Panc1 (cell line): ENCODE results near the gene PTTG2. TPM values are rescaled to one million over a fixed set of nuclear protein-coding genes. Genes with fewer than 3 reads are reported as not detected.

Experiments used
- ATAC-seq: fragments of 200-7000 bp; cut with Tn5 transposase; 2 replicates; pipeline ENCODE4 v1.9.1; 2020; ENCODE audit warnings: mild to moderate bottlenecking, moderate library complexity
- BruUV-seq: library from RNA; stranded (reverse); fragments of 400-500 nt; replicated peaks from 2 replicates; lab custom pipeline; 2021; lab: Mats Ljungman, UMichigan
- CTCF ChIA-PET: fragments of 300-600 bp; sonication (Branson Sonifier 250); formaldehyde crosslinking; loops from one replicate; lab custom pipeline; 2022; ENCODE audit warnings: antibody characterized with exemption; lab: Charles Lee
- POLR2A ChIA-PET: fragments of 300-600 bp; sonication (Branson Sonifier 250); formaldehyde crosslinking; loops from one replicate; lab custom pipeline; 2022; ENCODE audit warnings: antibody characterized with exemption; lab: Charles Lee
- DNase-seq: peaks from one replicate; pipeline ENCODE4 v3.0.0-alpha.2; 2010; ENCODE audit warnings: low read depth, low spot score
- H3K27ac ChIP-seq: 2 replicates; pipeline ENCODE4 v1.5.1; 2011; ENCODE audit warnings: mild to moderate bottlenecking, low read length, inconsistent platforms
- H3K27me3 ChIP-seq: fragments of 200-500 bp; sonication (Bioruptor generic); 2 replicates; pipeline ENCODE4 v1.6.0; 2014; ENCODE audit warnings: low read length, inconsistent platforms; ENCODE audit not compliant: control insufficient read depth, insufficient read depth
- H3K36me3 ChIP-seq: fragments of 200-500 bp; sonication (Bioruptor generic); 2 replicates; pipeline ENCODE4 v1.5.1; 2014; ENCODE audit warnings: inconsistent platforms, mild to moderate bottlenecking, low read length, moderate library complexity; ENCODE audit not compliant: control insufficient read depth, insufficient read depth
- H3K4me1 ChIP-seq: 2 replicates; pipeline ENCODE4 v1.5.1; 2011; ENCODE audit warnings: inconsistent platforms, mild to moderate bottlenecking, low read length, moderate library complexity; ENCODE audit not compliant: control insufficient read depth, insufficient read depth
- H3K4me3 ChIP-seq, 2 experiments: 2 replicates each; pipeline ENCODE4 v1.5.1; 2011 to 2012; ENCODE audit warnings: low read depth in 2 of 2, low read length in 2 of 2, mild to moderate bottlenecking in 2 of 2, inconsistent platforms in 1 of 2, moderate library complexity in 1 of 2
- H3K9me3 ChIP-seq: fragments of 200-500 bp; sonication (Bioruptor generic); 2 replicates; pipeline ENCODE4 v1.5.1; 2014; ENCODE audit warnings: low read depth, mild to moderate bottlenecking, inconsistent platforms, low read length, moderate library complexity; ENCODE audit not compliant: control insufficient read depth, insufficient read depth
- CTCF ChIP-seq: fragments of 450-650 bp; IDR thresholded peaks from 2 replicates; pipeline ENCODE4 v1.5.1; 2017; ENCODE audit warnings: mild to moderate bottlenecking
- POLR2AphosphoS5 ChIP-seq: IDR thresholded peaks from 2 replicates; pipeline ENCODE4 v1.6.1; 2012; ENCODE audit warnings: mild to moderate bottlenecking, low read depth, low read length, moderate library complexity
- REST ChIP-seq, 2 experiments: IDR thresholded peaks; 2 replicates each; pipeline ENCODE4 v1.6.1; 2011 to 2012; ENCODE audit warnings: low read depth in 2 of 2, control low read depth in 1 of 2, low read length in 1 of 2, mild to moderate bottlenecking in 1 of 2, moderate library complexity in 1 of 2; ENCODE audit not compliant: insufficient read depth in 1 of 2
- SIN3A ChIP-seq: IDR thresholded peaks from 2 replicates; pipeline ENCODE4 v1.6.1; 2012; ENCODE audit warnings: low read depth, mild to moderate bottlenecking, low read length, moderate library complexity, borderline replicate concordance; ENCODE audit not compliant: insufficient read depth
- TCF7L2 ChIP-seq: IDR thresholded peaks from 2 replicates; pipeline ENCODE4 v1.6.1; 2011; ENCODE audit warnings: mild to moderate bottlenecking, low read depth, low read length, inconsistent platforms
- in situ Hi-C: cut with HindIII; loops from 2 replicates; pipeline ENCODE4 v1.10.0; 2016; ENCODE audit warnings: low sequenced_read_pairs, low pct_unique_long_range_greater_than_20kb
- intact Hi-C: fragments of 100-400 bp; cut with micrococcal nuclease; formaldehyde crosslinking; loops from one replicate; pipeline ENCODE4 v1.10.0; 2022; ENCODE audit not compliant: unreplicated experiment
- total RNA-seq: library from RNA; stranded (reverse); gene quantifications from one replicate; pipeline ENCODE4 v1.2.1, GENCODE V29; 2021; ENCODE audit not compliant: unreplicated experiment

The PTTG2 gene
- total RNA-seq, 1 experiment from 2014 or later = not detected

- in situ Hi-C loops = no loop called here
- no peaks in the 10 kb centered on the region for H3K27me3 ChIP-seq
Measured at GRCh38 chr4:37999965-38000364, 39.8 kb downstream of the PTTG2 start.

GRCh38 chr4:38001927-38002326, 41.7 kb downstream of the PTTG2 start:
- POLR2A ChIA-PET = no interaction called here
- ATAC-seq = no peak
- H3K36me3 ChIP-seq = no peaks in the 10 kb centered on the region
- DNase-seq = no peak
- no peaks in the 10 kb centered on the region for H3K9me3 ChIP-seq
- no peaks in the 10 kb centered on the region for H3K27me3 ChIP-seq
- in situ Hi-C loops = no loop called here
- no peak for TF ChIP-seq TCF7L2
- TF ChIP-seq POLR2AphosphoS5 = no peak
- TF ChIP-seq REST (IDR thresholded peaks at IDR 0.05; ENCODE audit: insufficient read depth in 1 of 2, low read depth in 2 of 2, low read length in 1 of 2) = no peak
- TF ChIP-seq SIN3A = no peak
- TF ChIP-seq CTCF = no peak
- H3K4me1 ChIP-seq = no peaks in the 10 kb centered on the region
- no peak overlapping the region for H3K27ac ChIP-seq
- CTCF ChIA-PET = no interaction called here
- BruUV-seq = no TSS peak
- intact Hi-C loops = no loop called here
- H3K4me3 ChIP-seq = no peak overlapping the region

More at GRCh38 chr4:37999965-38000364, 39.8 kb downstream of the PTTG2 start:
- no peaks in the 10 kb centered on the region for H3K4me1 ChIP-seq
- intact Hi-C loops = no loop called here
- DNase-seq (no peak), ATAC-seq (no peak)
- TF ChIP-seq POLR2AphosphoS5 = no peak
- no peak for TF ChIP-seq REST (IDR thresholded peaks at IDR 0.05; ENCODE audit: insufficient read depth in 1 of 2, low read depth in 2 of 2, low read length in 1 of 2)
- TF ChIP-seq SIN3A = no peak
- no peak for TF ChIP-seq TCF7L2
- no peak for TF ChIP-seq CTCF
- no peak overlapping the region for H3K4me3 ChIP-seq
- POLR2A ChIA-PET = no interaction called here
- no peaks in the 10 kb centered on the region for H3K9me3 ChIP-seq
- no TSS peak for BruUV-seq
- no peaks in the 10 kb centered on the region for H3K36me3 ChIP-seq
- H3K27ac ChIP-seq = no peak overlapping the region
- CTCF ChIA-PET = no interaction called here
